K562 (cell line): ENCODE data around the gene LRRC3. TPM values are rescaled to one million over a fixed set of nuclear protein-coding genes. Genes with fewer than 3 reads are reported as not detected.

Experiments used
- ATAC-seq: fragments of 200-7000 bp; cut with Tn5 transposase; 3 replicates; pipeline ENCODE4 v1.9.1; 2020; ENCODE audit warnings: moderate library complexity
- BruUV-seq: library from RNA; stranded (reverse); fragments of 400-500 nt; replicated peaks from 2 replicates; lab custom pipeline; 2021; lab: Mats Ljungman, UMichigan
- CTCF ChIA-PET: fragments of 300-600 bp; formaldehyde crosslinking; extraction: SDS; loops from one replicate; lab custom pipeline; 2021; ENCODE audit warnings: low intra/inter-chr PET ratio; lab: Yijun Ruan, JAX
- POLR2A ChIA-PET: fragments of 300-600, 350-650 bp; sonication (Branson Sonifier 250); formaldehyde crosslinking; extraction: SDS; loops from one replicate; lab custom pipeline; 2021; ENCODE audit warnings: antibody characterized with exemption, inconsistent platforms; lab: Yijun Ruan, JAX
- DNase-seq, 4 experiments: peaks; one replicate each; pipeline versions ENCODE4 v3.0.0 to v3.0.0-alpha.2; 2011 to 2018; ENCODE audit warnings: low spot score in 3 of 4, mixed read lengths in 3 of 4; ENCODE audit errors: extremely low read depth in 1 of 4
- FAIRE-seq: peaks from 2 replicates; lab custom pipeline; 2011; peaks lifted over from hg19 to GRCh38; lab: Jason Lieb, UNC
- H2AFZ ChIP-seq: 2 replicates; pipeline ENCODE4 v1.6.0; 2011; ENCODE audit warnings: low read depth, low read length, control low read depth, inconsistent platforms
- H3K27ac ChIP-seq: fragments of 200-600 bp; 3 replicates; pipeline ENCODE4 v1.8.0; 2011; ENCODE audit warnings: low read depth, mild to moderate bottlenecking, control low read depth, inconsistent platforms, low read length, moderate library complexity, mixed read lengths; ENCODE audit errors: extremely low read depth
- H3K27me3 ChIP-seq, 2 experiments: fragments of 300-600 bp in 1 of 2; 2 replicates in 1 of 2; 3 replicates in 1 of 2; pipeline versions ENCODE4 v1.6.0 to v1.8.0; 2011; ENCODE audit warnings: inconsistent platforms in 2 of 2, low read length in 2 of 2, mild to moderate bottlenecking in 1 of 2, mixed read lengths in 1 of 2, moderate library complexity in 1 of 2; ENCODE audit not compliant: control insufficient read depth in 2 of 2, insufficient read depth in 2 of 2
- H3K36me3 ChIP-seq: fragments of 300-600 bp; 3 replicates; pipeline ENCODE4 v1.8.0; 2011; ENCODE audit warnings: mild to moderate bottlenecking, low read length, inconsistent platforms; ENCODE audit not compliant: control insufficient read depth, insufficient read depth
- H3K4me1 ChIP-seq, 2 experiments: fragments of 200-600 bp in 1 of 2; replicated peaks in 1 of 2; 2 replicates in 1 of 2; 3 replicates in 1 of 2; pipeline versions ENCODE4 v1.5.1 to v1.8.0; 2011; ENCODE audit warnings: inconsistent platforms in 2 of 2, low read length in 2 of 2, mild to moderate bottlenecking in 1 of 2, mixed read lengths in 1 of 2, moderate library complexity in 1 of 2; ENCODE audit not compliant: control insufficient read depth in 2 of 2, insufficient read depth in 2 of 2
- H3K4me2 ChIP-seq: 2 replicates; pipeline ENCODE4 v1.6.1; 2011; ENCODE audit warnings: low read length, control low read depth, inconsistent platforms, mixed read lengths; ENCODE audit not compliant: insufficient read depth
- H3K4me3 ChIP-seq: fragments of 200-600 bp; sonication (generic), shearing (Covaris generic); 2 replicates; pipeline ENCODE4 v1.5.1; 2016; ENCODE audit warnings: control low read depth, inconsistent platforms
- H3K79me2 ChIP-seq: fragments of 200-600 bp; 3 replicates; pipeline ENCODE4 v1.8.0; 2011; ENCODE audit warnings: low read length, inconsistent platforms; ENCODE audit not compliant: control insufficient read depth, insufficient read depth
- H3K9ac ChIP-seq, 2 experiments: 2 replicates each; pipeline versions ENCODE4 v1.6.0 to v1.6.1; 2011; ENCODE audit warnings: low read depth in 2 of 2, low read length in 2 of 2, control low read depth in 1 of 2, inconsistent platforms in 1 of 2, mild to moderate bottlenecking in 1 of 2, mixed read lengths in 1 of 2; ENCODE audit not compliant: insufficient read depth in 1 of 2
- H3K9me1 ChIP-seq: one replicate; pipeline ENCODE4 v1.6.0; 2011; ENCODE audit warnings: inconsistent platforms, mild to moderate bottlenecking, low read length, moderate library complexity; ENCODE audit not compliant: control insufficient read depth, insufficient read depth
- H3K9me3 ChIP-seq: replicated peaks from 2 replicates; pipeline ENCODE4 v1.5.1; 2011; ENCODE audit warnings: low read depth, low read length, inconsistent platforms; ENCODE audit not compliant: control insufficient read depth, insufficient read depth
- H4K20me1 ChIP-seq: replicated peaks from 2 replicates; pipeline ENCODE4 v1.6.1; 2011; ENCODE audit warnings: low read length, inconsistent platforms, mixed read lengths; ENCODE audit not compliant: control insufficient read depth, insufficient read depth
- BRD9 ChIP-seq: fragments of 450-650 bp; IDR thresholded peaks from 2 replicates; pipeline ENCODE4 v1.6.1; 2018; ENCODE audit warnings: low read depth; ENCODE audit not compliant: partially characterized antibody
- KDM5B ChIP-seq: fragments of 200-600 bp; sonication (generic); IDR thresholded peaks from 2 replicates; pipeline ENCODE4 v1.6.1; 2012; ENCODE audit warnings: low read depth, mild to moderate bottlenecking, moderate library complexity, low read length, control low read depth, inconsistent platforms; ENCODE audit not compliant: insufficient replicate concordance
- PHF20 ChIP-seq: fragments of 450-650 bp; IDR thresholded peaks from 2 replicates; pipeline ENCODE4 v1.6.1; 2018; ENCODE audit not compliant: partially characterized antibody
- SIN3A ChIP-seq, 2 experiments: fragments of 150-350 bp in 1 of 2; IDR thresholded peaks; 2 replicates each; pipeline ENCODE4 v1.6.1; 2011 to 2016; ENCODE audit warnings: borderline replicate concordance in 2 of 2, low read depth in 2 of 2, low read length in 2 of 2, mild to moderate bottlenecking in 2 of 2, moderate library complexity in 2 of 2; ENCODE audit not compliant: control insufficient read depth in 1 of 2
- SNRNP70 ChIP-seq: fragments of 200-400 bp; formaldehyde crosslinking; optimal IDR thresholded peaks from 2 replicates; pipeline ENCODE3; 2017; ENCODE audit warnings: low read depth, low read length
- TAL1 ChIP-seq: fragments of 450-650 bp; IDR thresholded peaks from 2 replicates; pipeline ENCODE4 v1.6.1; 2016; ENCODE audit warnings: mild to moderate bottlenecking
- ZBTB1 ChIP-seq: sonication (generic); formaldehyde crosslinking; IDR thresholded peaks from 2 replicates; pipeline ENCODE4 v1.8.1; 2023; ENCODE audit warnings: missing genetic modification reagents, low read depth, mild to moderate bottlenecking, borderline replicate concordance
- ZFX ChIP-seq: sonication (generic); formaldehyde crosslinking; IDR thresholded peaks from 2 replicates; pipeline ENCODE4 v1.8.0; 2022; ENCODE audit warnings: mild to moderate bottlenecking, missing genetic modification reagents, moderate library complexity
- WGBS: fragments of 100-300 bp; shearing (Covaris generic); methylation state at CpG from one replicate; pipeline ENCODE4 v1.1.6; 2016; ENCODE audit warnings: low coverage, mixed read lengths; ENCODE audit not compliant: insufficient coverage; ENCODE audit errors: missing lambda C conversion rate; 5-methylcytosine and 5-hydroxymethylcytosine counted together
- in situ Hi-C: fragments of 300-500 bp; cut with MboI; formaldehyde crosslinking; loops from 4 replicates; pipeline ENCODE4 v1.15.0; 2018; ENCODE audit warnings: inconsistent platforms, mixed read lengths
- intact Hi-C: fragments of 100-400 bp; cut with micrococcal nuclease; formaldehyde crosslinking; loops from 2 replicates; pipeline ENCODE4 v1.14.2; 2022
- polyA plus RNA-seq, 8 experiments: library from polyadenylated mRNA; depleted of rRNA in 4 of 8; stranded (reverse) in 5 of 8; unstranded in 3 of 8; fragments of >200 nt; fragmentation: Nextera tagmentation in 2 of 8; fragmentation: Illumina TruSeq in 1 of 8; extraction: Ambion mirVana in 2 of 8; extraction: Trizol in 1 of 8; gene quantifications; 2 replicates each; pipeline versions ENCODE4 v1.2.1 to v1.2.3, GENCODE V29; 2011 to 2014; ENCODE audit warnings: inconsistent platforms in 1 of 8, missing spikeins in 1 of 8
- total RNA-seq, 7 experiments: library from RNA; depleted of rRNA in 6 of 7; stranded (reverse); fragments of >200 nt in 6 of 7; fragmentation: Illumina TruSeq in 2 of 7; extraction: Trizol in 2 of 7; gene quantifications; 2 replicates each; pipeline versions ENCODE4 v1.2.1 to v1.2.3, GENCODE V29; 2011 to 2021; ENCODE audit warnings: low replicate concordance in 1 of 7
- TF ChIP-seq, protein P1 (sequence below): sonication (generic); formaldehyde crosslinking; IDR thresholded peaks from 2 replicates; pipeline ENCODE4 v1.8.0; 2023; ENCODE audit warnings: mild to moderate bottlenecking, missing genetic modification reagents

Gene LRRC3
- total and polyA plus RNA-seq, 9 of the 15 experiments (the other 6 are each of a cell fraction or from before 2014, with no cell fraction given): 0.04 TPM; not detected in 7

DNA sequence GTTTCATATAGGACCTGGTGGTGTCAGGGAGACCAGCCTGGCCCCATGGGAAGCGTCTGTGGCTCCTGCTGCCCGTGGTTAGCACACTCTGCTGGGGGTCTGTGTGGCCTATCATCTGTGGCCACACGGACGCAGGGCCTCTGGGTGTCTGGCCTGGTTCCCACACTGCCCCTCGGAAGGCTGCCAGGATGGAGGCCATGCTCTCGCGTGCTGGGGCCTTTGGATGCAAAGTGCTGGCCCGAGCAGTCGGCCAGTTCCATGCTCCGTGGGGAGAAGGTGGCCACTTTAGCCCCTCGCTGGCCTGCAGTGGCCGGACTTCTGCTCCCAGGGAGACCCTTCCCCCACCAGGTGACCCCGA lies 20.8 kb upstream of the LRRC3 start:
- Histone ChIP-seq H2AFZ (no peak overlapping the region), H3K36me3 (no peaks in the 10 kb centered on the region), H3K27ac (no peak overlapping the region), H3K79me2 (no peaks in the 10 kb centered on the region), H3K27me3 (peaks cover 7 to 74% of the 10 kb centered on the region in 2 experiments; a peak in 3 of 5 replicates), H3K4me3 (no peak overlapping the region), H4K20me1 (0 out of 2 replicates have a peak, but pooled peaks cover 9% of the 10 kb centered on the region), H3K9ac (no peak overlapping the region), H3K4me1 (peaks cover 0 to 13% of the 10 kb centered on the region in 2 experiments; a peak in 1 of 5 replicates)
- no peak for FAIRE-seq
- in situ Hi-C loops: no loop called here
- WGBS: 6% methylated on average over 13 of the region's 13 CpGs
- intact Hi-C loops: no loop called here
- ChIA-PET CTCF (no interaction called here), POLR2A (no interaction called here)
- no peak for TF ChIP-seq KDM5B
- no peak for TF ChIP-seq TAL1
- no peak for TF ChIP-seq PHF20
- no peak for TF ChIP-seq BRD9
- no peak for TF ChIP-seq ZBTB1 (CRISPR knock-in tag)
- TF ChIP-seq ZFX (CRISPR knock-in tag): no peak
- no peak for TF ChIP-seq SIN3A (IDR thresholded peaks at IDR 0.05; ENCODE audit: borderline replicate concordance in 2 of 2, control insufficient read depth in 1 of 2, low read depth in 2 of 2, low read length in 2 of 2)
- TF ChIP-seq SNRNP70: no peak
- TF ChIP-seq, protein P1, sequence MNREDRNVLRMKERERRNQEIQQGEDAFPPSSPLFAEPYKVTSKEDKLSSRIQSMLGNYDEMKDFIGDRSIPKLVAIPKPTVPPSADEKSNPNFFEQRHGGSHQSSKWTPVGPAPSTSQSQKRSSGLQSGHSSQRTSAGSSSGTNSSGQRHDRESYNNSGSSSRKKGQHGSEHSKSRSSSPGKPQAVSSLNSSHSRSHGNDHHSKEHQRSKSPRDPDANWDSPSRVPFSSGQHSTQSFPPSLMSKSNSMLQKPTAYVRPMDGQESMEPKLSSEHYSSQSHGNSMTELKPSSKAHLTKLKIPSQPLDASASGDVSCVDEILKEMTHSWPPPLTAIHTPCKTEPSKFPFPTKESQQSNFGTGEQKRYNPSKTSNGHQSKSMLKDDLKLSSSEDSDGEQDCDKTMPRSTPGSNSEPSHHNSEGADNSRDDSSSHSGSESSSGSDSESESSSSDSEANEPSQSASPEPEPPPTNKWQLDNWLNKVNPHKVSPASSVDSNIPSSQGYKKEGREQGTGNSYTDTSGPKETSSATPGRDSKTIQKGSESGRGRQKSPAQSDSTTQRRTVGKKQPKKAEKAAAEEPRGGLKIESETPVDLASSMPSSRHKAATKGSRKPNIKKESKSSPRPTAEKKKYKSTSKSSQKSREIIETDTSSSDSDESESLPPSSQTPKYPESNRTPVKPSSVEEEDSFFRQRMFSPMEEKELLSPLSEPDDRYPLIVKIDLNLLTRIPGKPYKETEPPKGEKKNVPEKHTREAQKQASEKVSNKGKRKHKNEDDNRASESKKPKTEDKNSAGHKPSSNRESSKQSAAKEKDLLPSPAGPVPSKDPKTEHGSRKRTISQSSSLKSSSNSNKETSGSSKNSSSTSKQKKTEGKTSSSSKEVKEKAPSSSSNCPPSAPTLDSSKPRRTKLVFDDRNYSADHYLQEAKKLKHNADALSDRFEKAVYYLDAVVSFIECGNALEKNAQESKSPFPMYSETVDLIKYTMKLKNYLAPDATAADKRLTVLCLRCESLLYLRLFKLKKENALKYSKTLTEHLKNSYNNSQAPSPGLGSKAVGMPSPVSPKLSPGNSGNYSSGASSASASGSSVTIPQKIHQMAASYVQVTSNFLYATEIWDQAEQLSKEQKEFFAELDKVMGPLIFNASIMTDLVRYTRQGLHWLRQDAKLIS (CRISPR knock-in tag): no peak
- TF ChIP-seq, all 486 proteins: peak for 0
- DNase-seq (no peak), ATAC-seq (no peak)
- Histone ChIP-seq H3K9me1 (no peaks in the 10 kb centered on the region), H3K4me2 (no peak overlapping the region), H3K9me3 (no peaks in the 10 kb centered on the region; the same call in 1 of the 2 replicates)
- BruUV-seq: no TSS peak
